ENCODE data around the gene HPD.

The HPD gene

GRCh38 chr12:121827351-121828099 lies 31.1 kb downstream of the HPD start:
- DNase-seq: no peak

- DNase-seq: no peak
Measured at GRCh38 chr12:121826318-121827150, 32.1 kb downstream of the HPD start.

- no peak for DNase-seq
Measured at GRCh38 chr12:121825041-121825523, 33.6 kb downstream of the HPD start.

- DNase-seq: no peak
Measured at GRCh38 chr12:121823727-121824115, 34.9 kb downstream of the HPD start.

GRCh38 chr12:121823101-121823726 lies 35.4 kb downstream of the HPD start:
- DNase-seq: no peak

GRCh38 chr12:121822393-121823100 lies 36.1 kb downstream of the HPD start:
- no peak for DNase-seq

GRCh38 chr12:121820056-121820455 lies 38.6 kb downstream of the HPD start:
- no peak for DNase-seq

GRCh38 chr12:121819212-121819949 lies 39.3 kb downstream of the HPD start:
- DNase-seq: no peak

- no peak for DNase-seq
Measured at GRCh38 chr12:121817648-121818043, 41.0 kb downstream of the HPD start.

- no peak for DNase-seq
Measured at GRCh38 chr12:121816925-121817647, 41.6 kb downstream of the HPD start.

- DNase-seq: no peak
Measured at GRCh38 chr12:121815263-121815662, 43.4 kb downstream of the HPD start.

- no peak for DNase-seq
Measured at GRCh38 chr12:121814429-121815119, 44.1 kb downstream of the HPD start.

GRCh38 chr12:121813951-121814350 lies 44.7 kb downstream of the HPD start:
- no peak for DNase-seq

GRCh38 chr12:121812921-121813896 lies 45.5 kb downstream of the HPD start:
- no peak for DNase-seq

GRCh38 chr12:121812320-121812871 lies 46.3 kb downstream of the HPD start:
- DNase-seq: no peak

GRCh38 chr12:121811434-121812319 lies 47.0 kb downstream of the HPD start:
- DNase-seq: peak; percentile 91

GRCh38 chr12:121810833-121811433 lies 47.7 kb downstream of the HPD start:
- DNase-seq: no peak

Data from eye (tissue), 1 donor.